ENCODE measurements around the gene CAT. TPM values are rescaled to one million over a fixed set of nuclear protein-coding genes. Genes with fewer than 3 reads are reported as not detected.
A peak's percentile ranks its signal among the peaks of the same experiment; 100 is the strongest.

CAT gene
- total RNA-seq, 4 donors from 2014 or later: 81.0 to 213 (median 125) TPM

- H3K27me3 ChIP-seq: no peaks in the 10 kb centered on the region
- peak overlapping the region in 3 of 4 donors; percentile 89 to 93 (median 92) for H3K27ac ChIP-seq
- no peaks in the 10 kb centered on the region for H3K9me3 ChIP-seq
- TF ChIP-seq POLR2AphosphoS5 (IDR thresholded peaks at IDR 0.05) (no peak), EP300 (IDR thresholded peaks at IDR 0.05) (no peak), POLR2A (IDR thresholded peaks at IDR 0.05) (no peak)
- TF ChIP-seq, protein P1, sequence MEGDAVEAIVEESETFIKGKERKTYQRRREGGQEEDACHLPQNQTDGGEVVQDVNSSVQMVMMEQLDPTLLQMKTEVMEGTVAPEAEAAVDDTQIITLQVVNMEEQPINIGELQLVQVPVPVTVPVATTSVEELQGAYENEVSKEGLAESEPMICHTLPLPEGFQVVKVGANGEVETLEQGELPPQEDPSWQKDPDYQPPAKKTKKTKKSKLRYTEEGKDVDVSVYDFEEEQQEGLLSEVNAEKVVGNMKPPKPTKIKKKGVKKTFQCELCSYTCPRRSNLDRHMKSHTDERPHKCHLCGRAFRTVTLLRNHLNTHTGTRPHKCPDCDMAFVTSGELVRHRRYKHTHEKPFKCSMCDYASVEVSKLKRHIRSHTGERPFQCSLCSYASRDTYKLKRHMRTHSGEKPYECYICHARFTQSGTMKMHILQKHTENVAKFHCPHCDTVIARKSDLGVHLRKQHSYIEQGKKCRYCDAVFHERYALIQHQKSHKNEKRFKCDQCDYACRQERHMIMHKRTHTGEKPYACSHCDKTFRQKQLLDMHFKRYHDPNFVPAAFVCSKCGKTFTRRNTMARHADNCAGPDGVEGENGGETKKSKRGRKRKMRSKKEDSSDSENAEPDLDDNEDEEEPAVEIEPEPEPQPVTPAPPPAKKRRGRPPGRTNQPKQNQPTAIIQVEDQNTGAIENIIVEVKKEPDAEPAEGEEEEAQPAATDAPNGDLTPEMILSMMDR (IDR thresholded peaks at IDR 0.05): no peak
- 20 to 84% methylated on average over 2 to 7 of the region's 8 CpGs for WGBS, 2 donors (ENCODE audit: low coverage in 1 of 2)
- H3K4me3 ChIP-seq: peak overlapping the region; percentile 84 to 91
- ATAC-seq: no peak
- peaks cover 4 to 59% (median 11%) of the 10 kb centered on the region in 3 donors for H3K4me1 ChIP-seq
- no peaks in the 10 kb centered on the region for H3K36me3 ChIP-seq
Observed at GRCh38 chr11:34439610-34440198, 970 bp downstream of the CAT start.

GRCh38 chr11:34441814-34442213, 3.1 kb downstream of the CAT start:
- ATAC-seq: no peak
- no peaks in the 10 kb centered on the region for H3K36me3 ChIP-seq
- H3K27me3 ChIP-seq: no peaks in the 10 kb centered on the region
- no peak for TF ChIP-seq POLR2AphosphoS5 (IDR thresholded peaks at IDR 0.05)
- TF ChIP-seq, protein P1 (IDR thresholded peaks at IDR 0.05): no peak
- no peaks in the 10 kb centered on the region for H3K9me3 ChIP-seq
- no peak overlapping the region for H3K27ac ChIP-seq
- no peak overlapping the region for H3K4me3 ChIP-seq
- H3K4me1 ChIP-seq: peaks cover 4 to 60% (median 11%) of the 10 kb centered on the region in 3 donors

DNA sequence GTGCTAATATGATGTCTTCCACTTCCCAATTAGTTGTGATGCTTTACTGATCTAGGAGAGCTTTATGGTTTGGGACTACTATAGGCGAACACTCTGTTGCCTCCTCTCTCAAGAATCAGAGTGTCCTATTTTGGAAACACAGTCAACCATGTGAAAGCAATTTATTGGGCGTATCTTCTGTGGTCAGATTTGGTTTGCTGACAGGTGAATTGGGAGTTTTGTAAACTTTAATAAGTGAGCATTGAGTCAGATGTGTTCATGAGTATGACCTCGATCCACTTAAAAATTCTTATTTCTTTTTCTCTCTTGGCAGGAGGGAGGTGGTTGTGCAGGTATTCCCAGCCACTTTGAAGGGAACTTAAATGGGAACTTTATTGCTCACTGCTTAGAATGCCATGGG, 4.4 kb downstream of the CAT start:
- WGBS, 2 donors (ENCODE audit: low coverage in 1 of 2): 75 to 94% methylated on average over 2 to 3 of the region's 3 CpGs

GRCh38 chr11:34444428-34444827, 5.7 kb downstream of the CAT start:
- Histone ChIP-seq H3K27me3 (no peaks in the 10 kb centered on the region), H3K4me3 (no peak overlapping the region), H3K36me3 (peaks cover 0 to 6% of the 10 kb centered on the region in 2 donors), H3K27ac (no peak overlapping the region), H3K9me3 (no peaks in the 10 kb centered on the region), H3K4me1 (peaks cover 4 to 57% (median 8%) of the 10 kb centered on the region in 3 donors)
- TF ChIP-seq POLR2A (IDR thresholded peaks at IDR 0.05): no peak
- no peak for ATAC-seq
- WGBS, 2 donors (ENCODE audit: low coverage in 1 of 2): 69 to 83% methylated on average over 2 to 4 of the region's 4 CpGs

More for the DNA sequence above, 4.4 kb downstream of the CAT start:
- Histone ChIP-seq H3K27me3 (no peaks in the 10 kb centered on the region), H3K4me3 (no peak overlapping the region), H3K27ac (no peak overlapping the region), H3K4me1 (peaks cover 4 to 60% (median 8%) of the 10 kb centered on the region in 3 donors), H3K9me3 (no peaks in the 10 kb centered on the region), H3K36me3 (no peaks in the 10 kb centered on the region)
- no peak for ATAC-seq
- TF ChIP-seq, protein P1 (IDR thresholded peaks at IDR 0.05): no peak
- TF ChIP-seq EP300 (IDR thresholded peaks at IDR 0.05) (no peak), POLR2AphosphoS5 (IDR thresholded peaks at IDR 0.05) (no peak), POLR2A (IDR thresholded peaks at IDR 0.05) (no peak)

GRCh38 chr11:34445956-34446355, 7.2 kb downstream of the CAT start:
- H3K9me3 ChIP-seq: no peaks in the 10 kb centered on the region
- peaks cover 0 to 42% (median 0%) of the 10 kb centered on the region in 3 donors for H3K4me1 ChIP-seq
- no peak for ATAC-seq
- H3K27me3 ChIP-seq: no peaks in the 10 kb centered on the region
- 77 to 79% methylated on average over 3 to 4 of the region's 4 CpGs for WGBS, 2 donors (ENCODE audit: low coverage in 1 of 2)
- no peak overlapping the region for H3K27ac ChIP-seq
- peaks cover 0 to 22% of the 10 kb centered on the region in 2 donors for H3K36me3 ChIP-seq
- TF ChIP-seq EP300 (IDR thresholded peaks at IDR 0.05) (no peak), POLR2A (IDR thresholded peaks at IDR 0.05) (no peak), POLR2AphosphoS5 (IDR thresholded peaks at IDR 0.05) (no peak)
- H3K4me3 ChIP-seq: no peak overlapping the region

DNA sequence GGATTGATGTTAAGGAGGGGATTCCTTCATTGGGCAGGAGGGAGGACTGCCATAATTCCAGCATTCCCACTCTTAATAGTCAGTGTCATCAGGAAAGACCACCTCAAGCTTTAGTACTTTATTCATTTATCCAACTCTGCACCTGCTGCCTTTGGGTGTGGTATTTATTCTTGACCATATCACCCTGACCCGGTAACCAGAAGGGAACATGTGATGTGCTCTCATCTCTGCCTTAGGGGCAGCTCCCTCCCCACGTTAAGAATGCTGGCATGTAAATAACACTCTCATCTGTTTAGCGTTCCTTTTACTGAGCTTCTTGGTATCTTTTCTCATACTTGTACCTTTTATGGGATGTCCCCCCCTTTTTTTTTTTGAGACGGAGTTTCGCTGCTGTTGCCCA, 7.7 kb downstream of the CAT start:
- no peak for ATAC-seq
- no peaks in the 10 kb centered on the region for H3K9me3 ChIP-seq
- WGBS, 2 donors (ENCODE audit: low coverage in 1 of 2): 61 to 69% methylated on average over 4 to 5 of the region's 5 CpGs

More for the DNA sequence above, 7.7 kb downstream of the CAT start:
- H3K27me3 ChIP-seq: no peaks in the 10 kb centered on the region
- H3K4me1 ChIP-seq: peaks cover 0 to 38% (median 0%) of the 10 kb centered on the region in 3 donors
- H3K4me3 ChIP-seq: no peak overlapping the region
- TF ChIP-seq EP300 (IDR thresholded peaks at IDR 0.05) (no peak), POLR2A (IDR thresholded peaks at IDR 0.05) (no peak), POLR2AphosphoS5 (IDR thresholded peaks at IDR 0.05) (no peak)
- TF ChIP-seq, protein P1 (IDR thresholded peaks at IDR 0.05): no peak
- H3K27ac ChIP-seq: no peak overlapping the region
- H3K36me3 ChIP-seq: peaks cover 0 to 26% of the 10 kb centered on the region in 2 donors
